HG02798 (cell line): ENCODE measurements around the gene SUPT6H.
A peak's percentile ranks its signal among the peaks of the same experiment; 100 is the strongest.

Experiments
- ATAC-seq: cut with Tn5 transposase; IDR thresholded peaks from one replicate; pipeline ENCODE4 v1.9.1; 2021; ENCODE audit warnings: mild to moderate bottlenecking; ENCODE audit not compliant: unreplicated experiment, poor library complexity

The SUPT6H gene

GRCh38 chr17:28747051-28747691, 85.2 kb downstream of the SUPT6H start:
- no peak for ATAC-seq

GRCh38 chr17:28747801-28748750, 86.1 kb downstream of the SUPT6H start:
- no peak for ATAC-seq

GRCh38 chr17:28748852-28749515, 87.0 kb downstream of the SUPT6H start:
- ATAC-seq, result no peak

GRCh38 chr17:28749516-28750177, 87.6 kb downstream of the SUPT6H start:
- no peak for ATAC-seq

GRCh38 chr17:28750178-28751047, 88.4 kb downstream of the SUPT6H start:
- ATAC-seq, result peak; percentile 81

- no peak for ATAC-seq
Measured at GRCh38 chr17:28751600-28752366, 89.8 kb downstream of the SUPT6H start.
